Hepatocyte (in vitro differentiated cells): ENCODE data around the gene ADAMTS14.

ENCODE experiments used
- CTCF ChIP-seq: fragments of 200-600 bp; sonication (generic); IDR thresholded peaks from 2 replicates; pipeline ENCODE4 v1.5.1; 2016; ENCODE audit warnings: antibody characterized with exemption, mild to moderate bottlenecking; ENCODE audit not compliant: poor library complexity
- EZH2 ChIP-seq: fragments of 200-600 bp; sonication (generic); IDR thresholded peaks from 2 replicates; pipeline ENCODE4 v1.6.1; 2016; ENCODE audit warnings: antibody characterized with exemption, mild to moderate bottlenecking, borderline replicate concordance
- EZH2phosphoT487 ChIP-seq: fragments of 200-600 bp; sonication (generic); IDR thresholded peaks from one replicate; pipeline ENCODE4 v1.6.1; 2018; ENCODE audit warnings: antibody characterized with exemption, mild to moderate bottlenecking, low read depth, moderate library complexity; ENCODE audit not compliant: unreplicated experiment, severe bottlenecking

GRCh38 chr10:70779511-70780369 is 107.4 kb downstream of the ADAMTS14 start:
- no peak for TF ChIP-seq CTCF
- TF ChIP-seq EZH2phosphoT487: no peak
- no peak for TF ChIP-seq EZH2
